PFSK-1 (cell line): ENCODE results near the gene ITK.

Experiments
- POLR2AphosphoS5 ChIP-seq: IDR thresholded peaks from 2 replicates; pipeline ENCODE4 v1.6.1; 2012; ENCODE audit warnings: low read depth, mild to moderate bottlenecking, control low read depth, low read length, moderate library complexity
- REST ChIP-seq, 2 experiments: IDR thresholded peaks; 2 replicates each; pipeline versions ENCODE4 v1.6.1 to v1.8.0; 2011 to 2012; ENCODE audit warnings: low read depth in 2 of 2, low read length in 2 of 2, control low read depth in 1 of 2, inconsistent platforms in 1 of 2, mild to moderate bottlenecking in 1 of 2, moderate library complexity in 1 of 2; ENCODE audit not compliant: insufficient read depth in 1 of 2
- TAF1 ChIP-seq: IDR thresholded peaks from 2 replicates; pipeline ENCODE4 v1.6.1; 2012; ENCODE audit warnings: low read length, control low read depth, borderline replicate concordance; ENCODE audit not compliant: insufficient read depth

GRCh38 chr5:157164521-157164920 lies 16.1 kb upstream of the ITK start:
- TF ChIP-seq TAF1: no peak
- TF ChIP-seq REST (IDR thresholded peaks at IDR 0.05; ENCODE audit: insufficient read depth in 1 of 2, low read depth in 2 of 2, low read length in 2 of 2): no peak
- no peak for TF ChIP-seq POLR2AphosphoS5
